SK-N-SH (cell line): Measurements from ENCODE around the gene STK40.

Experiments used
- CHD2 ChIP-seq: fragments of 150-350 bp; IDR thresholded peaks from 2 replicates; pipeline ENCODE4 v1.6.1; 2018; ENCODE audit warnings: low read length; ENCODE audit not compliant: partially characterized antibody
- CTCF ChIP-seq: fragments of 200-600 bp; sonication (generic); IDR thresholded peaks from 2 replicates; pipeline ENCODE4 v1.6.1; 2017; ENCODE audit warnings: antibody characterized with exemption, mild to moderate bottlenecking, moderate library complexity
- EZH2phosphoT487 ChIP-seq: fragments of 200-600 bp; sonication (generic); IDR thresholded peaks from 2 replicates; pipeline ENCODE4 v1.6.1; 2017; ENCODE audit warnings: low read depth, mixed run types, mild to moderate bottlenecking, antibody characterized with exemption, moderate library complexity, borderline replicate concordance
- MXI1 ChIP-seq: IDR thresholded peaks from 2 replicates; pipeline ENCODE4 v1.6.1; 2012; ENCODE audit warnings: mild to moderate bottlenecking, low read depth, low read length, improper control_type of control experiment
- POLR2AphosphoS5 ChIP-seq: IDR thresholded peaks from 2 replicates; pipeline ENCODE4 v1.6.1; 2012; ENCODE audit warnings: low read depth, low read length
- RCOR1 ChIP-seq: fragments of 150-350 bp; IDR thresholded peaks from 2 replicates; pipeline ENCODE4 v1.6.1; 2017; ENCODE audit warnings: antibody characterized with exemption, low read length
- SMC3 ChIP-seq: IDR thresholded peaks from 2 replicates; pipeline ENCODE4 v1.6.1; 2012; ENCODE audit warnings: low read depth, low read length, improper control_type of control experiment
- USF1 ChIP-seq: IDR thresholded peaks from 2 replicates; pipeline ENCODE4 v1.4.0; 2012; ENCODE audit warnings: low read depth, borderline replicate concordance

GRCh38 chr1:36425791-36426190 is 40.1 kb upstream of the STK40 start:
- no peak for TF ChIP-seq CTCF
- TF ChIP-seq USF1 = no peak
- no peak for TF ChIP-seq POLR2AphosphoS5
- TF ChIP-seq RCOR1 = no peak
- TF ChIP-seq MXI1 = no peak
- no peak for TF ChIP-seq SMC3
- no peak for TF ChIP-seq CHD2
- no peak for TF ChIP-seq EZH2phosphoT487
